GF-D8 (cell line): ENCODE results near the gene ZAR1L.

Source experiments
- DNase-seq: peaks from one replicate; lab custom pipeline; 2025; lab: John Stamatoyannopoulos, UW

ZAR1L gene

GRCh38 chr13:32302461-32302860 is 12.7 kb downstream of the ZAR1L start:
- DNase-seq: no peak

- no peak for DNase-seq
Observed at GRCh38 chr13:32300920-32301319, 14.2 kb downstream of the ZAR1L start.

GRCh38 chr13:32300406-32300805 is 14.8 kb downstream of the ZAR1L start:
- DNase-seq: no peak

- no peak for DNase-seq
Observed at GRCh38 chr13:32299893-32300292, 15.3 kb downstream of the ZAR1L start.

GRCh38 chr13:32298695-32299094 is 16.5 kb downstream of the ZAR1L start:
- DNase-seq: no peak

GRCh38 chr13:32297206-32297605 is 18.0 kb downstream of the ZAR1L start:
- no peak for DNase-seq

GRCh38 chr13:32285633-32285965 is 29.6 kb downstream of the ZAR1L start:
- DNase-seq: no peak

GRCh38 chr13:32284927-32285632 is 30.1 kb downstream of the ZAR1L start:
- no peak for DNase-seq

- no peak for DNase-seq
Observed at GRCh38 chr13:32282096-32282711, 33.0 kb downstream of the ZAR1L start.

GRCh38 chr13:32281096-32281495 is 34.1 kb downstream of the ZAR1L start:
- DNase-seq: no peak

- no peak for DNase-seq
Observed at GRCh38 chr13:32278426-32278825, 36.7 kb downstream of the ZAR1L start.

GRCh38 chr13:32277839-32278238 is 37.3 kb downstream of the ZAR1L start:
- DNase-seq: no peak

- DNase-seq: no peak
Observed at GRCh38 chr13:32272021-32272683, 43.0 kb downstream of the ZAR1L start.

- no peak for DNase-seq
Observed at GRCh38 chr13:32267836-32268439, 47.2 kb downstream of the ZAR1L start.

- DNase-seq: no peak
Observed at GRCh38 chr13:32266130-32266529, 49.0 kb downstream of the ZAR1L start.

GRCh38 chr13:32265726-32266125 is 49.4 kb downstream of the ZAR1L start:
- DNase-seq: no peak

GRCh38 chr13:32264407-32264806 is 50.8 kb downstream of the ZAR1L start:
- DNase-seq: no peak

GRCh38 chr13:32262619-32263018 is 52.5 kb downstream of the ZAR1L start:
- DNase-seq: no peak

- no peak for DNase-seq
Observed at GRCh38 chr13:32262165-32262564, 53.0 kb downstream of the ZAR1L start.

- DNase-seq: no peak
Observed at GRCh38 chr13:32261567-32261966, 53.6 kb downstream of the ZAR1L start.

GRCh38 chr13:32259116-32259515 is 56.0 kb downstream of the ZAR1L start:
- DNase-seq: no peak

GRCh38 chr13:32257649-32258048 is 57.5 kb downstream of the ZAR1L start:
- no peak for DNase-seq

GRCh38 chr13:32256243-32256642 is 58.9 kb downstream of the ZAR1L start:
- no peak for DNase-seq
